OCI-LY1 (cell line): ENCODE results near the gene MN1.

ENCODE experiments used
- H2AFZ ChIP-seq: fragments of 200-600 bp; sonication (generic), shearing (Covaris generic); 2 replicates; pipeline ENCODE4 v1.6.0; 2014; ENCODE audit warnings: antibody characterized with exemption, mild to moderate bottlenecking, low read length
- H3F3A ChIP-seq: fragments of 200-600 bp; sonication (generic), shearing (Covaris generic); 2 replicates; pipeline ENCODE4 v1.6.0; 2014; ENCODE audit warnings: mild to moderate bottlenecking, antibody characterized with exemption, low read length, moderate library complexity; ENCODE audit not compliant: insufficient read depth
- H3K27ac ChIP-seq: fragments of 200-600 bp; sonication (generic); 2 replicates; pipeline ENCODE4 v1.5.1; 2014; ENCODE audit warnings: low read length, mixed run types, mild to moderate bottlenecking, low read depth; ENCODE audit not compliant: poor library complexity, severe bottlenecking
- H3K27me3 ChIP-seq: fragments of 200-600 bp; sonication (generic); 2 replicates; pipeline ENCODE4 v1.6.0; 2014; ENCODE audit warnings: antibody characterized with exemption, mild to moderate bottlenecking, low read length, moderate library complexity; ENCODE audit not compliant: insufficient read depth
- H3K36me3 ChIP-seq: fragments of 200-600 bp; sonication (generic); 2 replicates; pipeline ENCODE4 v1.6.1; 2014; ENCODE audit warnings: mild to moderate bottlenecking, antibody characterized with exemption, low read length, moderate library complexity, mixed read lengths; ENCODE audit not compliant: insufficient read depth
- H3K4me1 ChIP-seq: fragments of 200-600 bp; sonication (generic); 2 replicates; pipeline ENCODE4 v1.5.1; 2014; ENCODE audit warnings: mild to moderate bottlenecking, low read length, moderate library complexity; ENCODE audit not compliant: insufficient read depth, severe bottlenecking
- H3K4me2 ChIP-seq: fragments of 200-600 bp; sonication (generic), shearing (Covaris generic); 2 replicates; pipeline ENCODE4 v1.6.1; 2014; ENCODE audit warnings: low read length
- H3K4me3 ChIP-seq: fragments of 200-600 bp; sonication (generic); 2 replicates; pipeline ENCODE4 v1.5.1; 2014; ENCODE audit warnings: low read length, low read depth, mild to moderate bottlenecking, mixed read lengths; ENCODE audit not compliant: poor library complexity, severe bottlenecking
- H3K79me2 ChIP-seq: fragments of 200-600 bp; shearing (Covaris generic); 2 replicates; pipeline ENCODE4 v1.6.1; 2016; ENCODE audit warnings: mixed run types, low read length, mixed read lengths; ENCODE audit not compliant: insufficient read depth
- H3K9ac ChIP-seq: fragments of 200-600 bp; sonication (generic), shearing (Covaris generic); 2 replicates; pipeline ENCODE4 v1.6.1; 2014; ENCODE audit warnings: mild to moderate bottlenecking, low read length, mixed read lengths
- H3K9me2 ChIP-seq: fragments of 200-600 bp; sonication (generic), shearing (Covaris generic); 2 replicates; pipeline ENCODE4 v1.6.1; 2014; ENCODE audit warnings: low read depth, mild to moderate bottlenecking, low read length, mixed read lengths
- H3K9me3 ChIP-seq: fragments of 200-600 bp; shearing (Covaris generic); 2 replicates; pipeline ENCODE4 v1.6.1; 2014; ENCODE audit warnings: low read length, mixed read lengths
- H4K20me1 ChIP-seq: fragments of 200-600 bp; sonication (generic), shearing (Covaris generic); 2 replicates; pipeline ENCODE4 v1.6.0; 2016; ENCODE audit warnings: mild to moderate bottlenecking, low read length; ENCODE audit not compliant: insufficient read depth
- CTCF ChIP-seq: fragments of 200-600 bp; sonication (generic), shearing (Covaris generic); IDR thresholded peaks from 2 replicates; pipeline ENCODE4 v1.5.1; 2017; ENCODE audit warnings: mild to moderate bottlenecking, antibody characterized with exemption, low read length, moderate library complexity, mixed read lengths
- EZH2 ChIP-seq: fragments of 200-600 bp; sonication (generic), shearing (Covaris generic); IDR thresholded peaks from 2 replicates; pipeline ENCODE4 v1.8.0; 2017; ENCODE audit warnings: borderline replicate concordance, mixed run types, mild to moderate bottlenecking, antibody characterized with exemption, low read length, moderate library complexity, mixed read lengths

MN1 gene

DNA sequence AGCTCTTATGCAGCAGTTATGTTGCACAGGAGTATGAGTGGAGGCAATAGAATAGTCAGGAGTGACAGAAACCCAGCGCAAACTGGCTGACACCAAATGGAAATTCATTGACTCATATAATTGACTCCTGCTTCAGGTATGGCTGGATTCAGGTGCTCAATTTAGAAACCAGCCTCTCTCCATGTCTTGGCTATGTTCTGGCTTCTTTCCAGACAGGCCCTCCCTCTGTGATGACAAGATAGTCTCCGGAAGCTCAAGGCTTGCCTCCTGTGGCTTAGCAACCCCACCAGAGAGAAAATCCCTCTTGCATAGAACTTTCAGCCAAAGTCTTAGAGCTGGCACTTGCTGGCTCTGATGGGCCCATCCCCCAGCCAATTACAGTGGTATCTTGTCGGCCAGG lies 28.1 kb upstream of the MN1 start:
- no peaks in the 10 kb centered on the region for H3K4me1 ChIP-seq
- no peak for TF ChIP-seq EZH2
- no peak for TF ChIP-seq CTCF
- no peak overlapping the region for H3K4me2 ChIP-seq
- H3K9me2 ChIP-seq = no peaks in the 10 kb centered on the region
- H4K20me1 ChIP-seq = no peaks in the 10 kb centered on the region
- H3K36me3 ChIP-seq = no peaks in the 10 kb centered on the region
- H3F3A ChIP-seq = no peaks in the 10 kb centered on the region
- no peak overlapping the region for H3K9ac ChIP-seq
- peaks cover 3% of the 10 kb centered on the region; the same call in 1 of the 2 replicates for H3K27me3 ChIP-seq
- H3K27ac ChIP-seq = no peak overlapping the region
- H3K9me3 ChIP-seq = no peaks in the 10 kb centered on the region
- H3K79me2 ChIP-seq = no peaks in the 10 kb centered on the region
- H2AFZ ChIP-seq = no peak overlapping the region
- no peak overlapping the region for H3K4me3 ChIP-seq

- TF ChIP-seq EZH2 = no peak
- no peak for TF ChIP-seq CTCF
These were observed 26.3 kb upstream of the MN1 start for GRCh38 chr22:27827604-27828587.

GRCh38 chr22:27825174-27825573 lies 23.6 kb upstream of the MN1 start:
- Histone ChIP-seq H3K27me3 (no peaks in the 10 kb centered on the region), H3F3A (no peaks in the 10 kb centered on the region), H3K4me3 (no peak overlapping the region), H3K4me1 (no peaks in the 10 kb centered on the region), H3K27ac (no peak overlapping the region), H3K36me3 (no peaks in the 10 kb centered on the region), H4K20me1 (no peaks in the 10 kb centered on the region), H2AFZ (no peak overlapping the region), H3K9me2 (no peaks in the 10 kb centered on the region), H3K4me2 (no peak overlapping the region), H3K79me2 (no peaks in the 10 kb centered on the region), H3K9me3 (no peaks in the 10 kb centered on the region), H3K9ac (no peak overlapping the region)
- TF ChIP-seq CTCF = peak; percentile 51
- no peak for TF ChIP-seq EZH2

More at GRCh38 chr22:27827604-27828587, 26.3 kb upstream of the MN1 start:
- no peaks in the 10 kb centered on the region for H4K20me1 ChIP-seq
- no peaks in the 10 kb centered on the region for H3K36me3 ChIP-seq
- no peak overlapping the region for H3K4me2 ChIP-seq
- no peaks in the 10 kb centered on the region for H3K9me2 ChIP-seq
- H3K9ac ChIP-seq = no peak overlapping the region
- H3K4me1 ChIP-seq = no peaks in the 10 kb centered on the region
- no peak overlapping the region for H3K4me3 ChIP-seq
- no peak overlapping the region for H3K27ac ChIP-seq
- H3K27me3 ChIP-seq = peaks cover 3% of the 10 kb centered on the region; the same call in 1 of the 2 replicates
- H3K79me2 ChIP-seq = no peaks in the 10 kb centered on the region
- H2AFZ ChIP-seq = no peak overlapping the region
- no peaks in the 10 kb centered on the region for H3K9me3 ChIP-seq
- no peaks in the 10 kb centered on the region for H3F3A ChIP-seq
